Smooth muscle cell of the brain vasculature (primary cell): ENCODE measurements around the gene SPRR2G.
"Not testable (repeated sequence)": the region's sequence is repeated elsewhere in the genome, so short reads cannot be mapped to it uniquely, and the experiment has no call there.

ENCODE experiments used
- DNase-seq: peaks from one replicate; pipeline ENCODE4 v3.0.0-alpha.2; 2012; ENCODE audit warnings: low read depth, low spot score

Gene SPRR2G

GRCh38 chr1:153113416-153113815 lies 37.3 kb downstream of the SPRR2G start, which contains the start of gene SPRR2F:
SPRR2F (minus strand) TSS chr1:153113516; CDS start chr1:153112733, 783 bp downstream.
- DNase-seq = no peak

- DNase-seq = not testable (repeated sequence)
Observed at GRCh38 chr1:153112454-153112853, 38.2 kb downstream of the SPRR2G start.

GRCh38 chr1:153100245-153100644 lies 50.4 kb downstream of the SPRR2G start:
- no peak for DNase-seq
